Measurements from ENCODE around the gene GLRA3. TPM values are rescaled to one million over a fixed set of nuclear protein-coding genes. Genes with fewer than 3 reads are reported as not detected.

The GLRA3 gene
- total and polyA plus RNA-seq, 9 donors, result not detected

GRCh38 chr4:174673865-174674264 lies 155.2 kb downstream of the GLRA3 start:
- H3K36me3 ChIP-seq, result no peaks in the 10 kb centered on the region
- no peak overlapping the region for H3K27ac ChIP-seq
- no peaks in the 10 kb centered on the region for H3K27me3 ChIP-seq
- no peak for DNase-seq
- intact Hi-C loops (cut with DNase I), result no loop called here
- no peaks in the 10 kb centered on the region for H3K9me3 ChIP-seq
- H3K4me1 ChIP-seq (ENCODE audit: insufficient read depth), result no peaks in the 10 kb centered on the region
- TF ChIP-seq CTCF (IDR thresholded peaks at IDR 0.05) (no peak), EP300 (IDR thresholded peaks at IDR 0.05) (no peak), POLR2A (IDR thresholded peaks at IDR 0.05) (no peak)
- no peak overlapping the region for H3K4me3 ChIP-seq

- Histone ChIP-seq H3K36me3 (no peaks in the 10 kb centered on the region), H3K4me3 (no peak overlapping the region)
- intact Hi-C loops (cut with DNase I), result no loop called here
These were observed 156.8 kb downstream of the GLRA3 start for GRCh38 chr4:174672276-174672675.

GRCh38 chr4:174669270-174669669 lies 159.8 kb downstream of the GLRA3 start:
- H3K9me3 ChIP-seq, result no peaks in the 10 kb centered on the region
- no peaks in the 10 kb centered on the region for H3K4me1 ChIP-seq (ENCODE audit: insufficient read depth)
- H3K36me3 ChIP-seq, result no peaks in the 10 kb centered on the region
- H3K27me3 ChIP-seq, result no peaks in the 10 kb centered on the region
- DNase-seq, result no peak
- TF ChIP-seq CTCF (IDR thresholded peaks at IDR 0.05), result no peak
- no peak for TF ChIP-seq EP300 (IDR thresholded peaks at IDR 0.05)
- no peak for TF ChIP-seq POLR2A (IDR thresholded peaks at IDR 0.05)
- 51 to 62% (median 59%) methylated on average over 3 of the region's 3 CpGs for WGBS, 3 donors
- no peak overlapping the region for H3K4me3 ChIP-seq
- intact Hi-C loops (cut with DNase I), result no loop called here
- H3K27ac ChIP-seq, result no peak overlapping the region

More at GRCh38 chr4:174672276-174672675, 156.8 kb downstream of the GLRA3 start:
- no peaks in the 10 kb centered on the region for H3K4me1 ChIP-seq (ENCODE audit: insufficient read depth)
- 53 to 68% (median 68%) methylated on average over 4 of the region's 4 CpGs for WGBS, 3 donors
- DNase-seq, result no peak
- H3K27me3 ChIP-seq, result no peaks in the 10 kb centered on the region
- H3K9me3 ChIP-seq, result no peaks in the 10 kb centered on the region
- H3K27ac ChIP-seq, result no peak overlapping the region
- TF ChIP-seq CTCF (IDR thresholded peaks at IDR 0.05), result no peak
- TF ChIP-seq POLR2A (IDR thresholded peaks at IDR 0.05), result no peak
- TF ChIP-seq EP300 (IDR thresholded peaks at IDR 0.05), result no peak

- H3K4me1 ChIP-seq (ENCODE audit: insufficient read depth), result no peaks in the 10 kb centered on the region
- H3K9me3 ChIP-seq, result no peaks in the 10 kb centered on the region
- H3K27ac ChIP-seq, result no peak overlapping the region
- H3K27me3 ChIP-seq, result no peaks in the 10 kb centered on the region
- intact Hi-C loops (cut with DNase I), result no loop called here
- no peak overlapping the region for H3K4me3 ChIP-seq
- H3K36me3 ChIP-seq, result no peaks in the 10 kb centered on the region
- no peak for DNase-seq
- no peak for TF ChIP-seq POLR2A (IDR thresholded peaks at IDR 0.05)
- TF ChIP-seq CTCF (IDR thresholded peaks at IDR 0.05), result no peak
- TF ChIP-seq EP300 (IDR thresholded peaks at IDR 0.05), result no peak
These were observed 163.2 kb downstream of the GLRA3 start for GRCh38 chr4:174665799-174666198.

GRCh38 chr4:174663216-174663615 lies 165.8 kb downstream of the GLRA3 start:
- H3K36me3 ChIP-seq, result no peaks in the 10 kb centered on the region
- H3K27me3 ChIP-seq, result no peaks in the 10 kb centered on the region
- no peaks in the 10 kb centered on the region for H3K9me3 ChIP-seq
- 75 to 88% (median 76%) methylated on average over 2 of the region's 2 CpGs for WGBS, 3 donors
- intact Hi-C loops (cut with DNase I), result no loop called here
- H3K4me3 ChIP-seq, result no peak overlapping the region
- TF ChIP-seq POLR2A (IDR thresholded peaks at IDR 0.05) (no peak), EP300 (IDR thresholded peaks at IDR 0.05) (no peak), CTCF (IDR thresholded peaks at IDR 0.05) (no peak)
- no peaks in the 10 kb centered on the region for H3K4me1 ChIP-seq (ENCODE audit: insufficient read depth)
- H3K27ac ChIP-seq, result no peak overlapping the region
- no peak for DNase-seq

Measured in ovary (tissue), 9 donors.